ENCODE results near the gene RPL39. TPM values are rescaled to one million over a fixed set of nuclear protein-coding genes. Genes with fewer than 3 reads are reported as not detected.
"Not testable (repeated sequence)": the region's sequence is repeated elsewhere in the genome, so short reads cannot be mapped to it uniquely, and the experiment has no call there.

Gene RPL39
- total RNA-seq (2014; rRNA removed), result 3,089 and 6,376 TPM in 2 replicates
- 3,363 TPM for polyA plus RNA-seq (2012)

- DNase-seq (ENCODE audit: low read depth), result peak; percentile 85
Measured at GRCh38 chrX:119791437-119792231, at the start of gene RPL39. TSS of gene RPL39 (minus strand) at chrX:119791630. CDS start at chrX:119791576, 54 bp downstream.

GRCh38 chrX:119833905-119834304 is 42.5 kb upstream of the RPL39 start:
- DNase-seq (ENCODE audit: low read depth), result no peak

- no peak for DNase-seq (ENCODE audit: low read depth)
Measured at GRCh38 chrX:119828446-119828845, 37.0 kb upstream of the RPL39 start.

- peak; percentile 43 for DNase-seq (ENCODE audit: low read depth)
Measured at GRCh38 chrX:119826399-119826959, 35.0 kb upstream of the RPL39 start.

- DNase-seq (ENCODE audit: low read depth), result not testable (repeated sequence)
Measured at GRCh38 chrX:119824221-119824620, 32.8 kb upstream of the RPL39 start.

GRCh38 chrX:119821703-119822102 is 30.3 kb upstream of the RPL39 start:
- peak; percentile 63 for DNase-seq (ENCODE audit: low read depth)

GRCh38 chrX:119817130-119817690 is 25.8 kb upstream of the RPL39 start:
- DNase-seq (ENCODE audit: low read depth), result no peak

- DNase-seq (ENCODE audit: low read depth), result no peak
Measured at GRCh38 chrX:119816300-119816699, 24.9 kb upstream of the RPL39 start.

GRCh38 chrX:119809185-119809666 is 17.8 kb upstream of the RPL39 start:
- DNase-seq (ENCODE audit: low read depth), result peak; percentile 24

- not testable (repeated sequence) for DNase-seq (ENCODE audit: low read depth)
Measured at GRCh38 chrX:119808461-119808860, 17.0 kb upstream of the RPL39 start.

- DNase-seq (ENCODE audit: low read depth), result no peak
Measured at GRCh38 chrX:119802546-119802945, 11.1 kb upstream of the RPL39 start.

- DNase-seq (ENCODE audit: low read depth), result no peak
Measured at GRCh38 chrX:119801253-119802221, 10.1 kb upstream of the RPL39 start.

GRCh38 chrX:119790977-119791436 is 423 bp downstream of the RPL39 start:
- peak; percentile 47 for DNase-seq (ENCODE audit: low read depth)

- DNase-seq (ENCODE audit: low read depth), result no peak
Measured at GRCh38 chrX:119784747-119785446, 6.5 kb downstream of the RPL39 start.

GRCh38 chrX:119783026-119783425 is 8.4 kb downstream of the RPL39 start:
- no peak for DNase-seq (ENCODE audit: low read depth)

- DNase-seq (ENCODE audit: low read depth), result no peak
Measured at GRCh38 chrX:119778829-119779228, 12.6 kb downstream of the RPL39 start.

GRCh38 chrX:119775517-119776238 is 15.8 kb downstream of the RPL39 start:
- DNase-seq (ENCODE audit: low read depth), result no peak

- not testable (repeated sequence) for DNase-seq (ENCODE audit: low read depth)
Measured at GRCh38 chrX:119769388-119769787, 22.0 kb downstream of the RPL39 start.

- DNase-seq (ENCODE audit: low read depth), result peak; percentile 35
Measured at GRCh38 chrX:119768436-119768835, 23.0 kb downstream of the RPL39 start.

- DNase-seq (ENCODE audit: low read depth), result no peak
Measured at GRCh38 chrX:119763836-119764387, 27.5 kb downstream of the RPL39 start.

Data from LHCN-M2 (cell line).